ENCODE measurements around the gene DYNLRB1. TPM values are rescaled to one million over a fixed set of nuclear protein-coding genes. Genes with fewer than 3 reads are reported as not detected.

The DYNLRB1 gene
- total and polyA plus RNA-seq, 9 donors: 79.9 to 319 (median 122) TPM

DNA sequence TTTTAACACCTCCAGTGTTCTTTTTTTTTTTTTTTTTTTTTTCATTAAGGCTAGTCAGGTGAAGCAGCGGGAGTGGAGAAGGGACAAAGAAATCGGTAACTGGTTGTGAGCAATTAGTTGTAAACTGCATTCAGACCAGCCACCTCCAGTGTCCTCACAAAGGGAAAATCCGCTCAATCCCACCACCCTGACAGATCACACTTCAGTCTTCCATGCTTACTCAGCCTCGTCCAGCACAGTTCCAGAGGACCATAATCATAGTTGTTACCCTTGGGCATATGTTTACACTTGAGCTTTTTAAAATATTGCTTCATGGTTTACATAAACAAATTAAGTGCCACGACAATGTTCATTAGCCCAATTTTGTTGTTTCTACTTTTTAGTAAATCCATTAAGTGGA is 10.2 kb downstream of the DYNLRB1 start:
- peak in 1 of 5 donors; percentile 7 for DNase-seq
- TF ChIP-seq POLR2A (IDR thresholded peaks at IDR 0.05): no peak
- no peak for TF ChIP-seq EP300 (IDR thresholded peaks at IDR 0.05)
- no peak for TF ChIP-seq CTCF (IDR thresholded peaks at IDR 0.05)
- H3K4me1 ChIP-seq (ENCODE audit: insufficient read depth): peaks cover 16% of the 10 kb centered on the region
- no peak overlapping the region for H3K27ac ChIP-seq
- intact Hi-C loops (cut with DNase I): loop anchor here in 1 of 4 donors (10.0 kb wide), 1 partner anchor 212 kb away; no protein-coding TSS in a partner anchor
- no peaks in the 10 kb centered on the region for H3K36me3 ChIP-seq
- H3K9me3 ChIP-seq: no peaks in the 10 kb centered on the region
- WGBS, 3 donors: 58 to 70% (median 67%) methylated on average over 5 of the region's 5 CpGs
- no peak overlapping the region for H3K4me3 ChIP-seq
- H3K27me3 ChIP-seq: no peaks in the 10 kb centered on the region

GRCh38 chr20:34527016-34527415 is 10.8 kb downstream of the DYNLRB1 start:
- Histone ChIP-seq H3K4me1 (ENCODE audit: insufficient read depth) (peaks cover 16% of the 10 kb centered on the region), H3K9me3 (no peaks in the 10 kb centered on the region), H3K27ac (no peak overlapping the region), H3K4me3 (no peak overlapping the region), H3K27me3 (no peaks in the 10 kb centered on the region), H3K36me3 (no peaks in the 10 kb centered on the region)
- DNase-seq: peak in 1 of 5 donors; percentile 5
- intact Hi-C loops (cut with DNase I): loop anchor here in 1 of 4 donors (10.0 kb wide), 1 partner anchor 212 kb away; no protein-coding TSS in a partner anchor
- 85 to 89% (median 87%) methylated on average over 10 of the region's 10 CpGs for WGBS, 3 donors
- TF ChIP-seq POLR2A (IDR thresholded peaks at IDR 0.05) (no peak), CTCF (IDR thresholded peaks at IDR 0.05) (no peak), EP300 (IDR thresholded peaks at IDR 0.05) (no peak)

- WGBS, 3 donors: 66 to 72% (median 68%) methylated on average over 5 of the region's 5 CpGs
- DNase-seq: peak in 2 of 5 donors; percentile 13 to 32
- H3K36me3 ChIP-seq: no peaks in the 10 kb centered on the region
- no peaks in the 10 kb centered on the region for H3K9me3 ChIP-seq
- no peak overlapping the region for H3K4me3 ChIP-seq
- no peak for TF ChIP-seq CTCF (IDR thresholded peaks at IDR 0.05)
- no peak for TF ChIP-seq EP300 (IDR thresholded peaks at IDR 0.05)
- TF ChIP-seq POLR2A (IDR thresholded peaks at IDR 0.05): no peak
- no peaks in the 10 kb centered on the region for H3K27me3 ChIP-seq
- H3K4me1 ChIP-seq (ENCODE audit: insufficient read depth): peaks cover 7% of the 10 kb centered on the region
- intact Hi-C loops (cut with DNase I): loop anchor here in 1 of 4 donors (10.0 kb wide), 1 partner anchor 214 kb away; no protein-coding TSS in a partner anchor
- H3K27ac ChIP-seq: no peak overlapping the region
These were observed 12.7 kb downstream of the DYNLRB1 start for GRCh38 chr20:34528921-34529297.

DNA sequence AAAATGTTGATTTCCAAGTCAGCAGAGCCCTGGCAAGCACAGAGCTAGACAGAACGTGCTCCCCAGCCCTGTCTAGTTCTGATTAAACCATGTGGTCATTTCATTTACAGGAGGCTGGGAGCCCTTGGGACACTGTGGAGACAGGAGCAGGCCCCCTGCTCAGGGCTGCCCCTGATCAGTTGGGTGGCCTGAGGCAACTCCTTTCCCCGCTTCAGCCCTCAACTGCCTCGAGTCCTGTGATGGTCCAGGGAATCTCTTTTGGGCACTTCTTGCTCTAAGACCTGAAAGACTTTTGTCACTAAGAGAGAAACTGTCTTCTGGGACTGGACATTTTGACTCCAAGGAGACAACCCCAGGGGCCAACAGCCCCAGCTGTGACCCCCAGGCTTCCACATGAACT is 13.5 kb downstream of the DYNLRB1 start:
- no peak overlapping the region for H3K27ac ChIP-seq
- WGBS, 3 donors: 74 to 77% (median 76%) methylated on average over 3 of the region's 3 CpGs
- H3K4me1 ChIP-seq (ENCODE audit: insufficient read depth): peaks cover 7% of the 10 kb centered on the region
- intact Hi-C loops (cut with DNase I): loop anchor here in 1 of 4 donors (10.0 kb wide), 2 partner anchors 175 to 215 kb away; partner anchors contain the start of gene TP53INP2
- H3K36me3 ChIP-seq: no peaks in the 10 kb centered on the region
- no peaks in the 10 kb centered on the region for H3K9me3 ChIP-seq
- TF ChIP-seq EP300 (IDR thresholded peaks at IDR 0.05) (no peak), CTCF (IDR thresholded peaks at IDR 0.05) (no peak), POLR2A (IDR thresholded peaks at IDR 0.05) (no peak)
- no peak overlapping the region for H3K4me3 ChIP-seq
- H3K27me3 ChIP-seq: no peaks in the 10 kb centered on the region
- no peak for DNase-seq

Data from ovary (tissue), 9 donors.